OCI-LY7 (cell line): ENCODE measurements around the gene TDRD10.

Source experiments
- CTCF ChIP-seq: fragments of 200-600 bp; sonication (generic); conservative IDR thresholded peaks from 2 replicates; pipeline ENCODE4 v1.5.1; 2014; ENCODE audit warnings: mild to moderate bottlenecking, antibody characterized with exemption, low read length, moderate library complexity, mixed read lengths
- EZH2phosphoT487 ChIP-seq: fragments of 200-600 bp; sonication (generic); IDR thresholded peaks from 2 replicates; pipeline ENCODE4 v1.6.1; 2018; ENCODE audit warnings: low read depth, borderline replicate concordance, mild to moderate bottlenecking, mixed run types, antibody characterized with exemption, low read length, moderate library complexity, mixed read lengths

- TF ChIP-seq CTCF (no peak), EZH2phosphoT487 (no peak)
Observed at GRCh38 chr1:154556422-154556821, 54.4 kb downstream of the TDRD10 start.
